Effector CD4-positive, alpha-beta T cell (primary cell): ENCODE results near the gene ZNF793.

Experiments used
- DNase-seq: peaks from one replicate; pipeline ENCODE4 v3.0.0-alpha.2; 2020
- total RNA-seq: gene quantifications from one replicate; lab custom pipeline; 2026; lab: John Stamatoyannopoulos, UW

Gene ZNF793
- 9.4 reads per million, percentile 30 among the genes with 10 or more reads in this experiment for total RNA-seq

GRCh38 chr19:37506387-37507166, at the start of gene ZNF793:
TSS of gene ZNF793 (plus strand) at chr19:37506939. CDS start at chr19:37523440, 16,501 bp downstream.
- peak; percentile 64 for DNase-seq

- DNase-seq = no peak
Observed at GRCh38 chr19:37466277-37466797, 40.4 kb upstream of the ZNF793 start.

GRCh38 chr19:37466798-37467607, 39.7 kb upstream of the ZNF793 start, which contains the start of gene ZNF569:
TSS of gene ZNF569 (minus strand) at chr19:37467444. CDS start at chr19:37444921, 22,523 bp downstream.
- peak; percentile 84 for DNase-seq

GRCh38 chr19:37467608-37468090, 39.1 kb upstream of the ZNF793 start:
- DNase-seq = no peak

GRCh38 chr19:37468961-37469777, 37.6 kb upstream of the ZNF793 start, which contains the start of gene ZNF570:
TSS of gene ZNF570 (plus strand) at chr19:37469356. CDS start at chr19:37470355, 999 bp downstream.
- peak; percentile 84 for DNase-seq

GRCh38 chr19:37470216-37470615, 36.5 kb upstream of the ZNF793 start:
- no peak for DNase-seq

GRCh38 chr19:37472165-37472564, 34.6 kb upstream of the ZNF793 start:
- no peak for DNase-seq

GRCh38 chr19:37484406-37485168, 22.2 kb upstream of the ZNF793 start:
- DNase-seq = no peak

GRCh38 chr19:37492213-37492612, 14.5 kb upstream of the ZNF793 start:
- DNase-seq = no peak

GRCh38 chr19:37505958-37506386, 767 bp upstream of the ZNF793 start:
- no peak for DNase-seq

GRCh38 chr19:37507167-37507464, 377 bp downstream of the ZNF793 start:
- no peak for DNase-seq

GRCh38 chr19:37511186-37511585, 4.4 kb downstream of the ZNF793 start:
- no peak for DNase-seq

- no peak for DNase-seq
Observed at GRCh38 chr19:37511821-37512220, 5.1 kb downstream of the ZNF793 start.

GRCh38 chr19:37513397-37513796, 6.7 kb downstream of the ZNF793 start:
- no peak for DNase-seq

- DNase-seq = no peak
Observed at GRCh38 chr19:37519890-37520289, 13.2 kb downstream of the ZNF793 start.

GRCh38 chr19:37537391-37537947, 30.7 kb downstream of the ZNF793 start:
- DNase-seq = no peak

GRCh38 chr19:37551129-37551993, 44.6 kb downstream of the ZNF793 start:
- peak; percentile 10 for DNase-seq

GRCh38 chr19:37563518-37563917, 56.8 kb downstream of the ZNF793 start:
- DNase-seq = no peak

GRCh38 chr19:37564624-37565369, 58.1 kb downstream of the ZNF793 start:
- no peak for DNase-seq

- no peak for DNase-seq
Observed at GRCh38 chr19:37565370-37565669, 58.6 kb downstream of the ZNF793 start.
